Renal pelvis (tissue), 4 donors: ENCODE measurements around the gene AGXT. TPM values are rescaled to one million over a fixed set of nuclear protein-coding genes. Genes with fewer than 3 reads are reported as not detected.

ENCODE experiments used
- DNase-seq: peaks from one replicate; pipeline ENCODE4 v3.0.0-alpha.2; 2013
- polyA plus RNA-seq, 3 donors: library from polyadenylated mRNA; unstranded; fragments of 120-200 nt; gene quantifications; one replicate each; pipeline ENCODE4 v1.2.1, GENCODE V29; 2013; ENCODE audit not compliant: insufficient read length in 3 of 3

AGXT gene
- polyA plus RNA-seq, 3 donors: 0.11 to 0.23 (median 0.13) TPM

DNA sequence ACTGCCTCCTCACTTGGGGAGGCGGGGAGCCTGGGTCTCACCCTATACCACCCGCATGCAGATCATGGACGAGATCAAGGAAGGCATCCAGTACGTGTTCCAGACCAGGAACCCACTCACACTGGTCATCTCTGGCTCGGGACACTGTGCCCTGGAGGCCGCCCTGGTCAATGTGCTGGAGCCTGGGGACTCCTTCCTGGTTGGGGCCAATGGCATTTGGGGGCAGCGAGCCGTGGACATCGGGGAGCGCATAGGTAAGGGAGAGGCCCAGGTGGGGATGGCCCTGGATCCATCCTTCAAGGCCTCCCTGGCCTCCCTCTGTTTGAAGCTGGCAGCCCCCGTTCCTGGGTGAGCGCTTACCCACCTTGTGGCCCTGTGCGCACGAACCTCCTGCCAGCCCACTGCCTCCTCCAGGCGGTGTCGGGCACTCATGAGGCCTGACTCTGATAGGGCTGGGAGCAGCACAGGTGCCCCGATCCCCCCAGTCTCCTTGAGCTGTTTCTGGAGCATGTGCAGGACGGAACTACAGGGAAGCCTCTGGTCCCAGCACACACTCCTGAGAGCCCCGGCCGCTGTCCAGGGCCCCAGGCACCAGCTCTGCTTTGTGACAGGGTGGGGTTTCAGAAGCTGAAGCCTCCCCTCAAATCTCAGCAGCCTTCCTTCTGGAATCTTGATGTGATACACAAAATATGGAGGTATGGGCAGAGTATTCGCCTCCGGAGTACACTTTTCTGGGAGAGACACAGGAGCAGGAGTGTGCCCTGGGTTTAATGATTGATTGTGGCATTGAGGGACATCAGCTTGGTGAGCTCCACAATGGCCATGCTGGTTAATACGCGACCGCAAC, 708 bp downstream of the AGXT start:
- DNase-seq: no peak

DNA sequence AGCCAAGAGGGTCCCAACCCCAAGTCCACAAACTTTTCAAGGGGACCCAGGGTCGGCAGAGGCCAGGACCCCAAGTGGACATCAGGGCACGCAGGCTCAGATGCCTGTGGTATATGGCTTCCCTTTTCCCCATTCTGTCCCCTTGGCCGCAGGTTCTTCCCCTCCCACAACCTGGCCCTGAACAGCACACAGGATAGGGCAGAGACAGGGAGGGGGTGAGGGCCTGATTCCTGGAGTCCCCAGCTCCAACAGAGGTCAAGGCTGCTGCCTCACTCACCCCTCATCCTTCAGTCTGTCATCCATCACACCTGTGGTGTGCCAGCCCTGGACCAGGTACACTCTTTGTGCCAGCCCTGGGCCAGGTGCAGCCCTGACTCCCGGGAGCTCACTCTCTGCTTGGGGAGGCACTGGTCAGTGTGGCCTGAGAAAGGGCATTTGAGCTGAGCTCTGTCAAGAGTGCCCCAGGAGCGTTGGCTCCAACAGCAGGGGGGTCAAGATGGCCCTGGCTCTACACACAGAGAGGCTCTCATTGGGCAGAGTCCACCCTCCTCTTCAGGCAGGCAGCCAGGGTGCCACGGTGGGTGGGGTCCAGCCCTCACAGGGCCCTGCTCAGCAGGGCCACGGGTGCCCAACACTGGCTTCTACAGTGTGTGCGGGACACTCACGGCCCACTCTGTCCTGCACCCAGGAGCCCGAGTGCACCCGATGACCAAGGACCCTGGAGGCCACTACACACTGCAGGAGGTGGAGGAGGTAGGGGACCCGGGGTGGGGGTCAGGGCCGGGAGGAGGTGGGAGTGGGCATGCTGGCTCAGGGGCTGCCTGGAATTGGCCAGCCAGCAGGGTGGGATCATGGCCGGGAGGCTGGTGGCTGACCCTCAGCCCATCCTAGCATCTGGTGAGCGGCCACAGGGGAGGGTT, 1.6 kb downstream of the AGXT start:
- no peak for DNase-seq

DNA sequence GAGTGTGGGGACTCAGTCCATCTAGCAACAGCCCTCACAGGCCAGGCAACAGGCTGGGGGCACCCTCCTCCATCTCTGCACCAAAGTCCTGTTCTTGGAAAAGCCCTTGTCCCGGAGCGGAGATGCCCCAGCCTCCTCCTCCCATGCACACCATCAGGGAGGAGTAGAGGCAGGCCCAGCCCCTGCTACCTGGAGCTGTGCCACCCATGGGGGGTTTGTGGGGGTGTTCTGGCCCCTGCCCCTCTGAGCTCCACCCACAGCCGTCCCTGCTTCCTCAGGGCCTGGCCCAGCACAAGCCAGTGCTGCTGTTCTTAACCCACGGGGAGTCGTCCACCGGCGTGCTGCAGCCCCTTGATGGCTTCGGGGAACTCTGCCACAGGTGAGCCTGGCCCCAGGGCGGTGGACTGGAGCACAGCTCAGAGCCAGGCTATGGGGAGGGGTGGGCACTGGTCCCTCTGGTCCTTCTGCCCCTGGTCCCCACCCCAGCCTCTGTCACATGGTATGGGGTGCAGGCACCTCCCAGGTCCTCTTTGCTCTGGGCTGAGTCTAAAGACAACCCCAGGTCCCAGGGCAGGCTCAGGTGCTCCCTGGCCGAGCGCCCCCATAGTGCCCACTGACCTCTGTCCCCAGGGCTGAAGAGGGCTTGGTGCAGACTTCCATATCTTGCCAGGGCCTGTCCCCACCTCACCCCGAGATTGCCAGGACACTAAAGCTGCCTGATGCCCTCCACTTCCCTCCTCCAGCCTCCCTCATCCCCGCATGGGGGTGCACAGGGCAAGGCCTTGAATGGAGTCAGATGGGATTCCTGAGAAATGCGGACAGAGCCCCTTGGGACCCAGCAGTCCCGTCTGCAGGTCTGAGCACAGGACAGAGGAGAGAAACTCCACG, 2.7 kb downstream of the AGXT start:
- DNase-seq: no peak

DNA sequence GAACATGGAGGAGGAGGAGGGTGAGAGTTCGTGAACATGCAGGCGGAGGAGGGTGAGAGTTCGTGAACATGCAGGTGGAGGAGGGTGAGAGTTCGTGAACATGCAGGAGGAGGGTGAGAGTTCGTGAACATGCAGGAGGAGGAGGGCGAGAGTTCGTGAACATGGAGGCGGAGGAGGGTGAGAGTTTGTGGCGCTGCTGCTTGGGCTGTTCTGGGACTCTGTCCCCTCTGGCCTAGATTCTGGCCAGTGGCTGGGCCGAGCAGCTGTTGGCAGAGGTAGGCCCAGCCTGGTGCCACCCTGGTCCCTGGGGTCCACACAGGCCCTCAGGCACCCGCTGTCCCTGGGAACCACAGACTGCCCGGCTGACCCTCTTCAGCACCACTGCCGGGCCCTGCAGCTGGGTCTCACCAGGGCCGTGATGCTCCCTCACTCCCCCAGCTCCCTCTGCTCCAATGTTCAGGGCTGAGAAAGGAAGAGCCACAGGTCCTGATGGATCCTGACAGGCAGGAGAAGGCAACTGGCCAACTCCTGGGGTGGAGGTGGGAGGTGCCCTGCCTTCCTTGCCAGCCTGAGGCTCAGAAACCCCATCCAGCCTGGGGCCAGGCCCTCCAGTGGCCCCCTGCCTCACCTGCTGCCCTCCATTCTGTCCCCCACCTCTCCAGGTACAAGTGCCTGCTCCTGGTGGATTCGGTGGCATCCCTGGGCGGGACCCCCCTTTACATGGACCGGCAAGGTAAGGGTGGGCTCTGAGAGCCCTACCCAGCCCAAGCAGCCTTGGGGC, 3.9 kb downstream of the AGXT start:
- DNase-seq: no peak

DNA sequence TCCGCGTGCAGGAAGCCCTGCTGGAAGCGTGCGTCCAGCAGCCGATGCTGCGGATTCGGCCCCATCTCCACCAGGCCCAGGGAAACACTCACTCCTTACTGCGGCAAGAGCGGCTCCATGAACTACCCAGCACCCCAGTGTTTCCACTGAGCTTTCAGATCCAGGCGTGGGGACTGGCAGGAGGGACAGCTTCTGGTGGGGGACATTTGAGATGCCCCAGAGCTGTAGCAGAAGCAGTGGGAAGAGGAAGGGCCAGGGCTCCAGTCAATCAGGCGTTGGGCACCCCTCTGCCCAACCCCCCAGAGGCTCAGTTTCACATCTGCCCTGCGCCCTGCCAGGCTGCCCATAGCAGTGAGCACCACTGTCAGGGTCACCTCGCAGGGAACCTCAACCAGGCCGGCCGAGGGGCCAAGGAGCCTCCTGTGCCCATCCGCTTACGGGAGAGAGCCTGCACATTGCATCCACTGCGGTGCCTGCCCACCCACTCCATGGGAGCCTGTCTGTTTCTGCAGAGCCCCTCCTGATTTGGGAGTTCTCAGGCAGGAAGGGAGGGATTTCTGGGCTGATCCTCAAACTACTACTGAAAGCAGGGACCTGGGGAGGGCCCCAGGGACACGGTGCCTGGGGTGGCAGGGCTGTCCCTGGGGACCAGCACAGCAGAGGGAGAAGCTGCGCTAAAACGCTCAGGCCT, 4.6 kb downstream of the AGXT start:
- DNase-seq: no peak

DNA sequence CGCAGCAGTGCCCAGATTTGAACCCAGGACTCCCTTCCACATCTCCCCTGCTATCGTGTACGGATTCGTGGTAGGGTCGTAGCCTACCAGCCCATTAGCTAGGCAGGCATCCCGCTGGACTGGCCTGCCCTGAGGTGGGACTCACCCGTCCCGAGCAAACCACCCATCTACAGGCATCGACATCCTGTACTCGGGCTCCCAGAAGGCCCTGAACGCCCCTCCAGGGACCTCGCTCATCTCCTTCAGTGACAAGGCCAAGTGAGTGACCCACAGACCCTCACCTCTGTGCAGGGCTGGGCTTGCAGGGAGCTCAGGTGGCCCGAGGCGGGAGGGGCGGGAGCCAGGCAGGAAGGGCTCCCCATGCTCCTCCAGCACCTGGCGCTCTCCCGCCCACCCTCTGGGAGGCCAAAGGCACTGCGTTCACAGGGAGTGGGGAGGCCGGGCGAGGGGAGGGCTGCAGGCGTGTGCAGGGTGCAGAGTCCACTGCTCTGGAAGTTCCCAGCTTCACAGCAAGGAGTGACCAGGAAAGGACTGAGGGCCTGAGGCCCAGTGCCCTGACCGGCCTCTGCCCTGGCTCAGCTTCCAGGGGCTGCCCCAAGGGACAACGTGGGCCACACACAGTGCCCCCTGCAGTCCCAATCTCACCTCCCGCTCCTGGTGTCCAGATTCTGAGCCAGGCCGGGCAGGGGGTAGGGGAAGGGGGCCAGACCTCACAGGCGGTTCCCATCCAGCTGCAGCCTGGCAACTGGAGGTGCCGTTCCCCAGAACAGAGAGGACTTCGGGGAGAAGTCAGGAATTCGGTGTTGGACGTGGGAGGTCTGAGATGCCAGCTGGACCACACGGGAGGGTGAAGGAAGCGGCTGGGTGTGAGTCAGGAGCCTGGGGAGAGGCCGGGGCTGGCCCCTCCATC, 5.4 kb downstream of the AGXT start:
- DNase-seq: no peak

DNA sequence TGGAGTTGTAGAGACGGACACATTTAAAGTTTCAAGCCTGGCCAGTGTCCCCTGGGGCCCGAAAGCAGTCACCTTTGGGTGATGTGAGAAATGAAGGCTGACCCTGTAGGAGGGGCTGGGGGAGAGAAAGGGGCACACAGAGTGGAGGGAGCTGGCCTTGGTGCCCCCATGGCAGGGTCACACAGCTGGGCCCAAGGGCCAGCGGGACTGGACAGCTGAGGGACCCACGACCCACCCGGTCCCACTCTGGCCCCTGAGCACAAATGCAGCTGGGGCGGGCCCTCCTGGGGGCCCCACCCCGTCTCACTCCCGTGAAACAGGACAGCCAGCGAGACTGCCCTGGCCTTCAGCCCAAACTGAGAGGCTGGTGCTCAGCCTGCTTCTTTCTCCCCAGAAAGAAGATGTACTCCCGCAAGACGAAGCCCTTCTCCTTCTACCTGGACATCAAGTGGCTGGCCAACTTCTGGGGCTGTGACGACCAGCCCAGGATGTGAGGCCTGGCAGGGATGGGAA, 6.1 kb downstream of the AGXT start:
- no peak for DNase-seq

DNA sequence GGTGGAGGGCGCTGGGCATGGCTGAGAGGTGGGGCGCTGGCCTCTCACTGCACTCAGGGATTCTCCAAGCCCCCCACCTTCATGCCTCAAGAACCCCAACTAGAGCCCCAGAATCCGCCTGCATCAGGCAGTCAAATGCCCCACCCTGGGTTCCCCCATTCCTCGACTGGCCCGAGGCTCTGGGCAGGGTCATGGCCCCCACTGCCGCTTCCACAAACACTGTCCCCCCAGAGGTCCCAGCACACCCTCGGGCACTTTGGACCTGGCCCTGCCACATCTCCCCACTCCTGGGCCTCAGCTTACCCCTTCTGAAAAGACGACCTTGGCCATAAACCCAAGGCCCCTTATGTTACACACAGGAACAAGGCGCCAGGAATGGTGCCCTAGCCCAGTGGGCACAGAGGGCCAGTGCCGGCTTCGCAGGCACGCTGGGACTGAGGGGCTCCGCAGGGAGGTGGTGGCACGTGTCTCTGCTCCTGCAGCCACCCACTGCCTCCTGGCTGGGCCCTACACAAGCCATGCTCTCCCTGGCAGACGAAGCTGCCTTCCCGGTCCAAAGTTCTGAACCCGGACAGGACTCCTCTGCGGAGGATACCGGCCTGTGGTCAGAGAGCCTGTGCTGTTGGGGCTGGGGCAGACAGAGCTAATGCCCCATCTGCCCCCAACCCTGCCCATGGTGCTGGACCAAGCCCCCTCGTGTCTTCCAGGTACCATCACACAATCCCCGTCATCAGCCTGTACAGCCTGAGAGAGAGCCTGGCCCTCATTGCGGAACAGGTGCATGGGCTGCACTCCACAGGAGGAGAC, 6.8 kb downstream of the AGXT start:
- DNase-seq: no peak

DNA sequence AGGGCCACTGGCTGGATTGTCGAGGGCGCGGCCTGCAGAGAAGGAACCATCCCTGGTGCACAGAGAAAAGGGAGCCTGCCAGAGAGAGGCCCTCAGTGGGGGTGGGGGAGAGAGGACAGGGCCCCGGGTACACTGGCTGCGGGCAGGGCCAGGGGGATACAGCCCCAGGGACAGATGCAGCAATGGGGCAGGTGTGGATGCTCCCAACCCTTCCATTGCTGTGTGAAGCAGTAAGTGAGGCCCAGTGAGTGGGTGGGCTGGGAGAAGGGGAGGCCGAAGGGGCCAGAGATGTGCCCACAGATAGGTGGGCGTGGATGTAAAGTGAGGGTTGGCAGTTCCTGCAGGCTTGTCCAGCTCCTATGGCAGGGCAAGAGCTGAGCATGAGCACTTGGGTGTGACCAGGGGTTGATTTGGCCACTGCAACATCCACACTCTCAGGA, 7.4 kb downstream of the AGXT start:
- no peak for DNase-seq

DNA sequence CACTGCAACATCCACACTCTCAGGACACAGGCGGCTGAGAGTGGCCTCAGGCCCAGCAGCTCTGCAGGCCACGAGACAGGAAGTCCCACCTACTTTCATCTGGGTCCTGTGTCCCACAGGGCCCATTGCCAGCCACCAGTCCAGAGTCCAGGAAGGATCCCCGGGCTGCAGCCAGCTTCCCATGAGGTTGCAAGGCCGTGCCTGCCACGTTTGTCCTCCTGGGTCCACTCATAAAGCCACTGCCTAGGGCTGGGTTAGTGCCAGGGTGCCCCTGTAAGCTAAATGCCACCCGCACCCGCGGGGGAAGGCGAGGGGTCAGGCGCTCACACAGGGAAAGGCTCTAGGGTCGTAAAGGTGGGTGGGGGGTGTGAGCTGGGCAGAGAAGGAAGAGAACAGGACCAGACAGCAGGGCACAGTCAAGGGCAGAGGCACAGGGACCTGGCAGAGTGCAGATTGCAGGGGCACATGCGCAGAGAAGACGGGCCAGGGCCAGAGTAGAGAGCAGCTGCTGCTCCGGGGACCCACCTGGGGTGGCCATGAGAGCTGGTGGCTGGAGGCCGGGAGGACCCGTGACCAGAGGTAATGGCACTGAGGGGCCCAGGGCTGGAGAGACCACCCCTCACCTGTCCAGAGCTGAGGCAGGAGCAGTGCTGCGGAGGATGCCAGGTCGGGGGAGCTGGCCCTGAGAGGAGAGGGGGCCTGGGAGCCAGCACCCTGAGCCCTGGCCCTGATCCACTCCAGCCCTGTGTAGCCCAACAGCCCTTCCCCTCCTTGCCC, 8.0 kb downstream of the AGXT start:
- DNase-seq: no peak

DNA sequence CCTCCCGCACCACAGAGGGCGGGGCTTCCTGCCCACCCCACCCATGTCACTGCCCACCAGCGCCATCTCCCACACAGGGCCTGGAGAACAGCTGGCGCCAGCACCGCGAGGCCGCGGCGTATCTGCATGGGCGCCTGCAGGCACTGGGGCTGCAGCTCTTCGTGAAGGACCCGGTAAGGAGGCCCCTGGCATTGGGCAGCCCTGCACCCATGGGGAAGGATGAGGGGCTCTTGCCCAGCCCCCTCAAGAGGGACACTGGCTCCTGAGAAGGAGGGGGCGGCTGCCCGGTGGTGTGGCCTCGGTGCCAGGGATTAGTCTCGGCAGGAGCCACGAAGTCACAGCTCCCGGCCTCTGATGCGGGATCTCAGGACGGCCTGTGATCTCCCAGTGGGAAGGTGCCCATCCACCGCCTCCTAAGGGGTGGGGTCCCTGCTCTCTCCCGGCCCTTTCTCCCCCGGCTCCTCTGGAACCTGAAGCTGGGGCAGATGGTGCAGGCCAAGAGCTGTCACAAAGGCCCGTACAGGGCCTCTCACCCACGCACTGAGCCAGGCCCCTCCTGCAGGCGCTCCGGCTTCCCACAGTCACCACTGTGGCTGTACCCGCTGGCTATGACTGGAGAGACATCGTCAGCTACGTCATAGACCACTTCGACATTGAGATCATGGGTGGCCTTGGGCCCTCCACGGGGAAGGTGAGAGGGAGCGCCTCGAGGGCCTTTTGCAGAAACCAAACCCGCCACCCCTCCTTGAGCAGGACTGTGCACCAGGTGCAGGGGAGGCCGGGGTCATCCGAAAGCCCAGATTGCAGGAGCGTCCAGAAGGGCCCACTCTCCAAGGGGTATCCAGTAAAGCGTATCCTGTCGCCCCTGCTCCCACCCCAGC, 9.1 kb downstream of the AGXT start:
- no peak for DNase-seq

DNA sequence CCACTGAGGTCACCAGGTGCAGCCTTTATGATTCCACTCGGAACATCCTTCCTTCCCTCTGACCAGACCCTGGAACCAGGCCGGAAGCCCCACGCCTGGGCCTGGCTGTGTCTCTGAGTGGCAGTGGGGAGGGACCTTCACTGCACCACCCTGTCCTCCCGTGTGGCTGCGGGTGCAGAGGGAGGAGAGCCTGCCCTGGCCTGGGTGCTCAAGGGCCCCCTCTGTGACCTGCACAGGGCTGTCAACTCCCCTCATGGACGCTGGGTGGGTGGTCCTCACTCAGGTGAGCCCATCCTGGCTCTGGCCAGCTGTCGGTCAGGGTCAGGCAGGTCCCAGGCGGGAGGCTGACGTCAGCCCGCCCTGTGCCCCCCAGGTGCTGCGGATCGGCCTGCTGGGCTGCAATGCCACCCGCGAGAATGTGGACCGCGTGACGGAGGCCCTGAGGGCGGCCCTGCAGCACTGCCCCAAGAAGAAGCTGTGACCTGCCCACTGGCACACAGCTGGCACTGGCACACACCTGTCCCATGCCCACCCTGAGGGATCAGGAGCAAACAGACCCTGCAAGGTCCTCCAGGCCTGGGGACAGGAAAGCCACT, 9.8 kb downstream of the AGXT start:
- no peak for DNase-seq

DNA sequence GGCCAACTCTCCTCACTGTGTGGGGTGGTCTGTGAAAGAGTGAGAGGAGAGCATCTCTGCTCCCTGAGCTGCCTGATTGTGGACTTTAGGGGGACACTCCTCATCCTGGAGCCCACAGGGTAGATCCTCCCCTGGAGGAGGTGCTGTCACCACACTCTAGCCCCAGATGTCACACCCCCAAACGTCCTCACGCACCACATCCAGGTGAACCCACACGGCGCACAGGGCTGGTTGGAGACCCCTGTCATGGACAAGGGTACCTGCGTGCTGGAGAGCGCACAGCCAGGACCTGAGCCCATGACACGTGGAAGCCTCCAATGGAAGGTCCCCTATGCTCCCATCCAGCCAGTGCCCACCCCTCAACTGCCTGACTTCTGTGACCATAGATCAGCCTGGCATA, 10.5 kb downstream of the AGXT start:
- no peak for DNase-seq

DNA sequence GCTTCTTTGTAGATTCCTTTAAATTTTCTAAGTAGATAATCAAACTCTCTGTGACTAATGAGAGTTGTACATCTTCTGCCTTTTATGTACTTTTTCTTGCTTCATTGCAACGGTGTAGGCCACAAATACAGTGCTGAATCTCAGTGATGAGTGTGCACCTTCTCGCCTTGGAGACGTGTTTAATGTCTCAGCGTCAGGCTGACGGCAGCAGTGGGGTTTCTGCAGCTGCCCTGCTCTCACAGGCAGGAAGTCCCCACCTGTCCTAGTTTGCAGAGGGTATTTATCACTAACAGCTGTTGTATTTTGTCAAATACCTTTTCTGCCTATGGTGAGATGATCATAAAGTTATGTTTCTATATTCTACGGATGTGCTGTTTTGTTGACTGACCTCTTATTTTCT, 13.3 kb downstream of the AGXT start:
- no peak for DNase-seq

DNA sequence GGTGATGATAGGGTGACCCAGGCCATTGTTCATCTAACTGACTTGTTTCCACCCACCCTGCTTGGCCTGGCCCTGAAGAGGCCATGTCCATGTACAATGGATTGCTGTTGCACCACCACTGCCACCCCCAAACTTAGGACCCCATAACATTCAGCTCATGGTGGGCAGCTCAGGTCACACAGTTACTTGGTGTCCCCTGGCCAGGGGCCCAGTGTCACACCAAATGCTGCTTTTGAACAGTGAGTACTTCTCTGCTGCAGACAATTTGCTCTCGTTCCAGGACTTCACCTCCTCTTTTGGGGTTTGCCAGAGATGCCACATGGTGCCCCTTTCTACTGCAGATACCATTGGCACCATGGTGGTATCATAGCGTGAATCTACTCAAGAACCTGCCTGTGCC, 15.6 kb downstream of the AGXT start:
- DNase-seq: no peak

DNA sequence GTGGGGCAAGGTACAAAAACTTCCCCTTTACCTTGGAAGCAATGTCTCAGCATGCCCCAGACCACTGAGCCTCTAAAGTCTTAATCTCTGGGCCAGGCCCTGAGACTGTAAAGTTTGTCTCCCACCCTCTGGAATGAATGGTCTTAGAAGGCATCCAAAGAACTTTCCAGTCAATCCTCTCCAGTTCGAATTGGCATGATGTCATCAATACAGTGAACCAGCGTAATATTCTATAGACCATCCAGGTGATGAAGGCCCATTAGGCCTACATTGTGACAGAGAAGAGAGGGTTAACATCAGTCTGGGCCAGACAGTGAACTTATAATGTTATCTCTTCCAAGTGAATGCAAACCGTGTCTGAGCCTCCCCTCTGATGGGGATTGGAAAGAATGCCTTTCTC, 16.1 kb downstream of the AGXT start:
- no peak for DNase-seq
